Measurements from ENCODE around the gene PKDREJ.

- TF ChIP-seq CTCF (conservative IDR thresholded peaks at IDR 0.05; ENCODE audit: low read length) (no peak), EZH2phosphoT487 (IDR thresholded peaks at IDR 0.05; ENCODE audit: borderline replicate concordance, low read depth, low read length) (no peak)
Observed at GRCh38 chr22:46245511-46245910, 17.6 kb downstream of the PKDREJ start.
